Panc1 (cell line): ENCODE measurements around the gene MFN1. TPM values are rescaled to one million over a fixed set of nuclear protein-coding genes. Genes with fewer than 3 reads are reported as not detected.
A peak's percentile ranks its signal among the peaks of the same experiment; 100 is the strongest.

Experiments used
- ATAC-seq: fragments of 200-7000 bp; cut with Tn5 transposase; 2 replicates; pipeline ENCODE4 v1.9.1; 2020; ENCODE audit warnings: mild to moderate bottlenecking, moderate library complexity
- BruUV-seq: library from RNA; stranded (reverse); fragments of 400-500 nt; replicated peaks from 2 replicates; lab custom pipeline; 2021; lab: Mats Ljungman, UMichigan
- CTCF ChIA-PET: fragments of 300-600 bp; sonication (Branson Sonifier 250); formaldehyde crosslinking; loops from one replicate; lab custom pipeline; 2022; ENCODE audit warnings: antibody characterized with exemption; lab: Charles Lee
- POLR2A ChIA-PET: fragments of 300-600 bp; sonication (Branson Sonifier 250); formaldehyde crosslinking; loops from one replicate; lab custom pipeline; 2022; ENCODE audit warnings: antibody characterized with exemption; lab: Charles Lee
- DNase-seq: peaks from one replicate; pipeline ENCODE4 v3.0.0-alpha.2; 2010; ENCODE audit warnings: low read depth, low spot score
- H3K27ac ChIP-seq: 2 replicates; pipeline ENCODE4 v1.5.1; 2011; ENCODE audit warnings: mild to moderate bottlenecking, low read length, inconsistent platforms
- H3K27me3 ChIP-seq: fragments of 200-500 bp; sonication (Bioruptor generic); 2 replicates; pipeline ENCODE4 v1.6.0; 2014; ENCODE audit warnings: low read length, inconsistent platforms; ENCODE audit not compliant: control insufficient read depth, insufficient read depth
- H3K36me3 ChIP-seq: fragments of 200-500 bp; sonication (Bioruptor generic); 2 replicates; pipeline ENCODE4 v1.5.1; 2014; ENCODE audit warnings: inconsistent platforms, mild to moderate bottlenecking, low read length, moderate library complexity; ENCODE audit not compliant: control insufficient read depth, insufficient read depth
- H3K4me1 ChIP-seq: 2 replicates; pipeline ENCODE4 v1.5.1; 2011; ENCODE audit warnings: inconsistent platforms, mild to moderate bottlenecking, low read length, moderate library complexity; ENCODE audit not compliant: control insufficient read depth, insufficient read depth
- H3K4me3 ChIP-seq, 2 experiments: 2 replicates each; pipeline ENCODE4 v1.5.1; 2011 to 2012; ENCODE audit warnings: low read depth in 2 of 2, low read length in 2 of 2, mild to moderate bottlenecking in 2 of 2, inconsistent platforms in 1 of 2, moderate library complexity in 1 of 2
- H3K9me3 ChIP-seq: fragments of 200-500 bp; sonication (Bioruptor generic); 2 replicates; pipeline ENCODE4 v1.5.1; 2014; ENCODE audit warnings: low read depth, mild to moderate bottlenecking, inconsistent platforms, low read length, moderate library complexity; ENCODE audit not compliant: control insufficient read depth, insufficient read depth
- CTCF ChIP-seq: fragments of 450-650 bp; IDR thresholded peaks from 2 replicates; pipeline ENCODE4 v1.5.1; 2017; ENCODE audit warnings: mild to moderate bottlenecking
- POLR2AphosphoS5 ChIP-seq: IDR thresholded peaks from 2 replicates; pipeline ENCODE4 v1.6.1; 2012; ENCODE audit warnings: mild to moderate bottlenecking, low read depth, low read length, moderate library complexity
- TCF7L2 ChIP-seq: IDR thresholded peaks from 2 replicates; pipeline ENCODE4 v1.6.1; 2011; ENCODE audit warnings: mild to moderate bottlenecking, low read depth, low read length, inconsistent platforms
- in situ Hi-C: cut with HindIII; loops from 2 replicates; pipeline ENCODE4 v1.10.0; 2016; ENCODE audit warnings: low sequenced_read_pairs, low pct_unique_long_range_greater_than_20kb
- intact Hi-C: fragments of 100-400 bp; cut with micrococcal nuclease; formaldehyde crosslinking; loops from one replicate; pipeline ENCODE4 v1.10.0; 2022; ENCODE audit not compliant: unreplicated experiment
- total RNA-seq: library from RNA; stranded (reverse); gene quantifications from one replicate; pipeline ENCODE4 v1.2.1, GENCODE V29; 2021; ENCODE audit not compliant: unreplicated experiment
- TF ChIP-seq, protein P1 (sequence below), 2 experiments: IDR thresholded peaks; 2 replicates each; pipeline ENCODE4 v1.6.1; 2011 to 2012; ENCODE audit warnings: low read depth in 2 of 2, control low read depth in 1 of 2, low read length in 1 of 2, mild to moderate bottlenecking in 1 of 2, moderate library complexity in 1 of 2; ENCODE audit not compliant: insufficient read depth in 1 of 2

MFN1 gene
- total RNA-seq, 1 experiment from 2014 or later: 73.5 TPM

DNA sequence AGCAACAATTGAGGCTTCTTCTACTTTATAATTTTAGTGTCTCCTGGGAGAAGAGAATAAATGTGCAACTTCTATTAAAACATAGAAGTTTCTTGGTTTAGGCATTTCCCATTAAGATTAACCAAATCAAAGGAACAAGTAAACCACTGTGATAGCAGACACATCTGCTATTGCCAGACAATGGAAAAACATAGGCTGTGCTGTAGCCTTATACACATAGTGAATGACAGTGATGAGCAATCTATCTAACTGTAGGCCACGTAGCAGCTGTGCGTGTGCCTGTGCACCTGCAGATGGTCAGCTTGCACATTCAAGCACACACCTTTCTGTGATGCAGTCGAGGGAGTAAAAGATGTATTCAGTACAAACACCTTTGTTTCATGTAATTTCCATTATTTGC, 71.1 kb downstream of the MFN1 start:
- TF ChIP-seq, protein P1, sequence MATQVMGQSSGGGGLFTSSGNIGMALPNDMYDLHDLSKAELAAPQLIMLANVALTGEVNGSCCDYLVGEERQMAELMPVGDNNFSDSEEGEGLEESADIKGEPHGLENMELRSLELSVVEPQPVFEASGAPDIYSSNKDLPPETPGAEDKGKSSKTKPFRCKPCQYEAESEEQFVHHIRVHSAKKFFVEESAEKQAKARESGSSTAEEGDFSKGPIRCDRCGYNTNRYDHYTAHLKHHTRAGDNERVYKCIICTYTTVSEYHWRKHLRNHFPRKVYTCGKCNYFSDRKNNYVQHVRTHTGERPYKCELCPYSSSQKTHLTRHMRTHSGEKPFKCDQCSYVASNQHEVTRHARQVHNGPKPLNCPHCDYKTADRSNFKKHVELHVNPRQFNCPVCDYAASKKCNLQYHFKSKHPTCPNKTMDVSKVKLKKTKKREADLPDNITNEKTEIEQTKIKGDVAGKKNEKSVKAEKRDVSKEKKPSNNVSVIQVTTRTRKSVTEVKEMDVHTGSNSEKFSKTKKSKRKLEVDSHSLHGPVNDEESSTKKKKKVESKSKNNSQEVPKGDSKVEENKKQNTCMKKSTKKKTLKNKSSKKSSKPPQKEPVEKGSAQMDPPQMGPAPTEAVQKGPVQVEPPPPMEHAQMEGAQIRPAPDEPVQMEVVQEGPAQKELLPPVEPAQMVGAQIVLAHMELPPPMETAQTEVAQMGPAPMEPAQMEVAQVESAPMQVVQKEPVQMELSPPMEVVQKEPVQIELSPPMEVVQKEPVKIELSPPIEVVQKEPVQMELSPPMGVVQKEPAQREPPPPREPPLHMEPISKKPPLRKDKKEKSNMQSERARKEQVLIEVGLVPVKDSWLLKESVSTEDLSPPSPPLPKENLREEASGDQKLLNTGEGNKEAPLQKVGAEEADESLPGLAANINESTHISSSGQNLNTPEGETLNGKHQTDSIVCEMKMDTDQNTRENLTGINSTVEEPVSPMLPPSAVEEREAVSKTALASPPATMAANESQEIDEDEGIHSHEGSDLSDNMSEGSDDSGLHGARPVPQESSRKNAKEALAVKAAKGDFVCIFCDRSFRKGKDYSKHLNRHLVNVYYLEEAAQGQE (IDR thresholded peaks at IDR 0.05; ENCODE audit: insufficient read depth in 1 of 2, low read depth in 2 of 2, low read length in 1 of 2): no peak
- TF ChIP-seq POLR2AphosphoS5: no peak
- ChIA-PET CTCF (no interaction called here), POLR2A (no interaction called here)
- Histone ChIP-seq H3K27ac (no peak overlapping the region), H3K36me3 (no peaks in the 10 kb centered on the region), H3K4me3 (no peak overlapping the region), H3K4me1 (no peaks in the 10 kb centered on the region), H3K27me3 (no peaks in the 10 kb centered on the region), H3K9me3 (no peaks in the 10 kb centered on the region)
- in situ Hi-C loops: no loop called here
- BruUV-seq: no TSS peak
- no peak for ATAC-seq
- DNase-seq: no peak
- intact Hi-C loops: no loop called here

- H3K4me3 ChIP-seq: no peak overlapping the region
- no peaks in the 10 kb centered on the region for H3K9me3 ChIP-seq
- BruUV-seq: no TSS peak
- POLR2A ChIA-PET: no interaction called here
- DNase-seq: peak; percentile 4
- H3K36me3 ChIP-seq: no peaks in the 10 kb centered on the region
- no peak overlapping the region for H3K27ac ChIP-seq
- H3K27me3 ChIP-seq: no peaks in the 10 kb centered on the region
- peak; percentile 63; the same call in 1 of the 2 replicates for ATAC-seq
- in situ Hi-C loops (no loop called here), intact Hi-C loops (loop anchor here (2.0 kb wide), 1 partner anchor 137 kb away; no protein-coding TSS in a partner anchor)
- TF ChIP-seq POLR2AphosphoS5 (no peak), CTCF (peak; percentile 71), TCF7L2 (no peak)
- TF ChIP-seq, protein P1 (IDR thresholded peaks at IDR 0.05; ENCODE audit: insufficient read depth in 1 of 2, low read depth in 2 of 2, low read length in 1 of 2): no peak
- CTCF ChIA-PET: interaction anchor here (0.6 to 0.7 kb wide), 2 partner anchors 131 to 191 kb away, joined by 3 to 6 read pairs; no protein-coding TSS in a partner anchor
- no peaks in the 10 kb centered on the region for H3K4me1 ChIP-seq
Observed at GRCh38 chr3:179421500-179421899, 74.0 kb downstream of the MFN1 start.
